ENCODE data around the gene STK38L. TPM values are rescaled to one million over a fixed set of nuclear protein-coding genes. Genes with fewer than 3 reads are reported as not detected.

The STK38L gene
- polyA plus RNA-seq, 1 donor (not counting 4 experiments of a cell fraction or from before 2014, with no cell fraction given): 25.4 TPM

- peak overlapping the region; percentile 91 for H3K9ac ChIP-seq (ENCODE audit: control insufficient read depth, extremely low read depth, insufficient read depth, low read length)
- no peak overlapping the region for H2AFZ ChIP-seq (ENCODE audit: control insufficient read depth, low read length)
- H3K4me2 ChIP-seq (ENCODE audit: control insufficient read depth, extremely low read depth, insufficient read depth, low read depth, low read length): peak overlapping the region; percentile 91
- H3K4me3 ChIP-seq (ENCODE audit: control insufficient read depth in 2 of 3, extremely low read depth in 1 of 3, insufficient read depth in 2 of 3, low read depth in 1 of 3, low read length in 3 of 3): peak overlapping the region; percentile 65 to 84 (median 84)
- FAIRE-seq (no peak), DNase-seq (ENCODE audit: low read depth, low spot score) (no peak)
- TF ChIP-seq CTCF (optimal IDR thresholded peaks at IDR 0.05 in 1 of 3, IDR thresholded peaks at IDR 0.05 in 1 of 3, conservative IDR thresholded peaks at IDR 0.05 in 1 of 3; ENCODE audit: extremely low read depth in 1 of 3, insufficient read depth in 2 of 3, low read length in 3 of 3) (no peak), EZH2 (IDR thresholded peaks at IDR 0.05; ENCODE audit: low read length) (no peak)
- no peaks in the 10 kb centered on the region for H3K27me3 ChIP-seq (ENCODE audit: control insufficient read depth, extremely low read depth, insufficient read depth, low read length)
- H3K4me1 ChIP-seq (ENCODE audit: control insufficient read depth, extremely low read depth, insufficient read depth, low read length): peaks cover 67% of the 10 kb centered on the region
- H3K79me2 ChIP-seq (ENCODE audit: control insufficient read depth, insufficient read depth, low read length): peaks cover 58% of the 10 kb centered on the region
- H4K20me1 ChIP-seq (ENCODE audit: control insufficient read depth, extremely low read depth, insufficient read depth, low read length): no peaks in the 10 kb centered on the region
- no peaks in the 10 kb centered on the region for H3K9me1 ChIP-seq (ENCODE audit: control insufficient read depth, extremely low read depth, insufficient read depth, low read length)
- H3K27ac ChIP-seq (ENCODE audit: control insufficient read depth, insufficient read depth, low read length): peak overlapping the region; percentile 97
- peaks cover 0 to 1% of the 10 kb centered on the region in 2 experiments for H3K36me3 ChIP-seq (ENCODE audit: control insufficient read depth in 2 of 2, extremely low read depth in 1 of 2, insufficient read depth in 2 of 2, low read length in 2 of 2)
- no peaks in the 10 kb centered on the region for H3K9me3 ChIP-seq (ENCODE audit: control insufficient read depth, low read depth, low read length)
- dilution Hi-C loops (cut with MboI; ENCODE audit: extremely low pct_ligation_motif_present, low sequenced_read_pairs): no loop called here
Measured at GRCh38 chr12:27334042-27334720, 90.1 kb downstream of the STK38L start.

GRCh38 chr12:27334721-27335082 lies 90.6 kb downstream of the STK38L start:
- Histone ChIP-seq H3K4me2 (ENCODE audit: control insufficient read depth, extremely low read depth, insufficient read depth, low read depth, low read length) (peak overlapping the region; percentile 91), H3K79me2 (ENCODE audit: control insufficient read depth, insufficient read depth, low read length) (peaks cover 63% of the 10 kb centered on the region), H3K36me3 (ENCODE audit: control insufficient read depth in 2 of 2, extremely low read depth in 1 of 2, insufficient read depth in 2 of 2, low read length in 2 of 2) (peaks cover 0 to 1% of the 10 kb centered on the region in 2 experiments), H3K27me3 (ENCODE audit: control insufficient read depth, extremely low read depth, insufficient read depth, low read length) (no peaks in the 10 kb centered on the region), H3K9me1 (ENCODE audit: control insufficient read depth, extremely low read depth, insufficient read depth, low read length) (no peaks in the 10 kb centered on the region), H3K9ac (ENCODE audit: control insufficient read depth, extremely low read depth, insufficient read depth, low read length) (peak overlapping the region; percentile 91), H3K4me3 (ENCODE audit: control insufficient read depth in 2 of 3, extremely low read depth in 1 of 3, insufficient read depth in 2 of 3, low read depth in 1 of 3, low read length in 3 of 3) (peak overlapping the region in 2 of 3 experiments; percentile 84), H2AFZ (ENCODE audit: control insufficient read depth, low read length) (no peak overlapping the region), H3K4me1 (ENCODE audit: control insufficient read depth, extremely low read depth, insufficient read depth, low read length) (peaks cover 67% of the 10 kb centered on the region), H3K9me3 (ENCODE audit: control insufficient read depth, low read depth, low read length) (no peaks in the 10 kb centered on the region), H4K20me1 (ENCODE audit: control insufficient read depth, extremely low read depth, insufficient read depth, low read length) (no peaks in the 10 kb centered on the region), H3K27ac (ENCODE audit: control insufficient read depth, insufficient read depth, low read length) (peak overlapping the region; percentile 97)
- dilution Hi-C loops (cut with MboI; ENCODE audit: extremely low pct_ligation_motif_present, low sequenced_read_pairs): no loop called here
- DNase-seq (ENCODE audit: low read depth, low spot score): no peak
- FAIRE-seq: no peak
- TF ChIP-seq CTCF (optimal IDR thresholded peaks at IDR 0.05 in 1 of 3, IDR thresholded peaks at IDR 0.05 in 1 of 3, conservative IDR thresholded peaks at IDR 0.05 in 1 of 3; ENCODE audit: extremely low read depth in 1 of 3, insufficient read depth in 2 of 3, low read length in 3 of 3): no peak
- TF ChIP-seq EZH2 (IDR thresholded peaks at IDR 0.05; ENCODE audit: low read length): no peak
